Fibroblast of mammary gland (primary cell): Measurements from ENCODE around the gene GPC6.
A peak's percentile ranks its signal among the peaks of the same experiment; 100 is the strongest.

Experiments used
- DNase-seq: peaks from one replicate; pipeline ENCODE4 v3.0.0-alpha.2; 2010; ENCODE audit warnings: low read depth
- H3K4me3 ChIP-seq: 2 replicates; pipeline ENCODE4 v1.5.1; 2011; ENCODE audit warnings: low read depth, mild to moderate bottlenecking, low read length, moderate library complexity; ENCODE audit not compliant: control insufficient read depth
- TF ChIP-seq, protein P1 (sequence below): conservative IDR thresholded peaks from 2 replicates; pipeline ENCODE4 v1.5.1; 2011; ENCODE audit warnings: low read depth, low read length, inconsistent platforms; ENCODE audit not compliant: control insufficient read depth, insufficient read depth

Gene GPC6

GRCh38 chr13:93732186-93732585, 505.6 kb downstream of the GPC6 start:
- DNase-seq, result no peak
- no peak overlapping the region for H3K4me3 ChIP-seq

DNA sequence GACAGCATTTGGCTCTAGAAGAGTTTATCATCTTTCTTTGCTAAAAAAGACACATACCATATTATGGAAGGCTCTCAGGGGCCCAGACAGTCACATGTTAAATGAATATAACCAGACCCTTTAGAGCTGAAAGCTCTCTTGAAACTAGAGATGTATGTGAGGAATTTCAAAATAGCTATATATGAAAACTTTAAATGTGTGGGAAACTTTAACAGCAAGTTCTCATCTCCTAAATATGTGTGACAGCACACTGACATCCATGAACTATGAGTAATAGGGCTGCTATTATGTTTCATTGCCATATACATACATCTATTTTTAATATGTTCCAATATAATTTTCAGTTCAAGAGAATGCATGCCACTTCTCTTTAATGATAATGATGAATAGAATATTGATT, 509.5 kb downstream of the GPC6 start:
- H3K4me3 ChIP-seq, result no peak overlapping the region
- peak; percentile 51 for DNase-seq
- TF ChIP-seq, protein P1, sequence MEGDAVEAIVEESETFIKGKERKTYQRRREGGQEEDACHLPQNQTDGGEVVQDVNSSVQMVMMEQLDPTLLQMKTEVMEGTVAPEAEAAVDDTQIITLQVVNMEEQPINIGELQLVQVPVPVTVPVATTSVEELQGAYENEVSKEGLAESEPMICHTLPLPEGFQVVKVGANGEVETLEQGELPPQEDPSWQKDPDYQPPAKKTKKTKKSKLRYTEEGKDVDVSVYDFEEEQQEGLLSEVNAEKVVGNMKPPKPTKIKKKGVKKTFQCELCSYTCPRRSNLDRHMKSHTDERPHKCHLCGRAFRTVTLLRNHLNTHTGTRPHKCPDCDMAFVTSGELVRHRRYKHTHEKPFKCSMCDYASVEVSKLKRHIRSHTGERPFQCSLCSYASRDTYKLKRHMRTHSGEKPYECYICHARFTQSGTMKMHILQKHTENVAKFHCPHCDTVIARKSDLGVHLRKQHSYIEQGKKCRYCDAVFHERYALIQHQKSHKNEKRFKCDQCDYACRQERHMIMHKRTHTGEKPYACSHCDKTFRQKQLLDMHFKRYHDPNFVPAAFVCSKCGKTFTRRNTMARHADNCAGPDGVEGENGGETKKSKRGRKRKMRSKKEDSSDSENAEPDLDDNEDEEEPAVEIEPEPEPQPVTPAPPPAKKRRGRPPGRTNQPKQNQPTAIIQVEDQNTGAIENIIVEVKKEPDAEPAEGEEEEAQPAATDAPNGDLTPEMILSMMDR, result no peak

More at GRCh38 chr13:93732186-93732585, 505.6 kb downstream of the GPC6 start:
- TF ChIP-seq, protein P1, result no peak

DNA sequence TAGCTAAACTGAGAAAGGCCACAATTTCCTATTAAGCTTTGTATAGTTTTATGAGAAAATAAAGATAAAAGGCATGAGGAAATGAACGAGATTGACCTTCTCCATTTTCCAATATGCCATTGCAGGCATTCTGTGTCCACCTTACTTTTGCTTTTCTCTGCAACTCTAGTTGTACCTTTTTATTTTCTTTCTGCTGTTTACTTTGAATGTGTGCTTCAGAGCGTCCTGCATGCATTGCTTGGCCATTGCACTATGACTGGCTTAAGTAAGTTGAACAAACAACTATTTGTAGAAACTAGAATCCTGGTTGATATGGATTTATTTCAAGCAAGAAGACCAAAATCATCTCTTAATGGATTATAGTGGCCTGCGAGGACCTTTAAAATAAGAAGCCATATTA, 510.3 kb downstream of the GPC6 start:
- H3K4me3 ChIP-seq, result no peak overlapping the region
- TF ChIP-seq, protein P1, result no peak
- no peak for DNase-seq

GRCh38 chr13:93740334-93740733, 513.7 kb downstream of the GPC6 start:
- no peak overlapping the region for H3K4me3 ChIP-seq
- DNase-seq, result no peak
- TF ChIP-seq, protein P1, result no peak

GRCh38 chr13:93744033-93744432, 517.4 kb downstream of the GPC6 start:
- TF ChIP-seq, protein P1, result no peak
- no peak overlapping the region for H3K4me3 ChIP-seq
- no peak for DNase-seq

- no peak for DNase-seq
- TF ChIP-seq, protein P1, result no peak
- H3K4me3 ChIP-seq, result no peak overlapping the region
These were observed 518.3 kb downstream of the GPC6 start for GRCh38 chr13:93744886-93745285.

DNA sequence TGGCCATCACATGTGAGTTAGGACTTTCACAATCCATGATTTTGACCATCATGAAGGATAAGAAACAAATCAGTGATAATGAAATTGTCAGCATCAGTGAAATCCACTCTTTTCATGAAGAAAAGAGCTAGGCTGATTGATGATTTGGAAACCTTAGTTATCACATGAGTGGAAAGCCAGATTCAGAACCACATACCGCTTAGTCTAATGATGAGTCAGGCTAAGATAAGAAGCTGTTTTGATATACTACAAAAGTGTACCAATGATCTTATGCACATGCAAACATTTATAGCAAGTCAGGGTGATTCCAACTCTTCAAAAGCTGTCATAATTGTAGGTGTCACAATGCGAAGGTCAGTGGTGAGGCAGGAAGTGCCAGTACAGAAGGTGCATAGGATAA, 519.3 kb downstream of the GPC6 start:
- TF ChIP-seq, protein P1, result no peak
- H3K4me3 ChIP-seq, result no peak overlapping the region
- DNase-seq, result no peak
